ENCODE measurements around the gene AFAP1.

DNA sequence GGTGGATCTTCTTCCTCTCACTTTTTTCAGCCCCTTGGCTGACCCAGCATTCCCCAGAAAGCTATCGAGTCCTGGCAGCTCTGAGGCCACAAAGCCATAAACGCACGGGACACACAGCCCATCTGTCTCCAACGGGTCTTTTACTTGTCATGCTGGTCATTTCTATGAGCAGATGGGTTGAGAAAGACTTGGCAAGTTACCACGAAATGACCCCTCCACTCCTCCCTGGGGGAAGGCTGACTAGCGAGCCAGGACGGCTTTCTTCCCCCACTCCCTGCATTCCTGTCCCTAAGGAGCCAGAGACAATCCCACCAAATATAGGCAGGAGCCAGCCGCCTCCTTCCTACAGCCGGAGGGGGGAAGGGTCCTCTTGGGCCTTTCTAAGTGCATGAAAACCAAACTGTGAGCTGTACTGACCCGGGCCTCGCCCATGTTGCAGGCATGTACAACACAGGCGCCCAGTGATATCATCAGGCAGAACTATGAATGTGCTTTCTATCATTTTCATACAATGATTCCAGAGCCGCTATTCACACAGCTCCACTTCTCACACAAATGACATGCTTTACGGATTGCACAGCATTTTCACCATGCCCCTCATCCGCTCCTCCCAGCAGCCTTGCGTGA is 28.6 kb downstream of the AFAP1 start:
- TF ChIP-seq CTCF (conservative IDR thresholded peaks at IDR 0.05; ENCODE audit: low read length): no peak
- no peak for TF ChIP-seq EZH2phosphoT487 (IDR thresholded peaks at IDR 0.05; ENCODE audit: borderline replicate concordance, low read depth, low read length)
